Hepatocyte (in vitro differentiated cells): Measurements from ENCODE around the gene SNX20. TPM values are rescaled to one million over a fixed set of nuclear protein-coding genes. Genes with fewer than 3 reads are reported as not detected.

Experiments used
- DNase-seq: peaks from one replicate; pipeline ENCODE4 v3.0.0-alpha.2; 2016; ENCODE audit warnings: low spot score
- H2AFZ ChIP-seq: fragments of 200-600 bp; sonication (generic); 2 replicates; pipeline ENCODE4 v1.6.0; 2016; ENCODE audit warnings: antibody characterized with exemption, mild to moderate bottlenecking
- H3K27ac ChIP-seq: fragments of 200-600 bp; sonication (generic); 2 replicates; pipeline ENCODE4 v1.5.1; 2016; ENCODE audit warnings: mild to moderate bottlenecking
- H3K27me3 ChIP-seq: fragments of 200-600 bp; sonication (generic); 2 replicates; pipeline ENCODE4 v1.6.1; 2016
- H3K36me3 ChIP-seq: fragments of 200-600 bp; sonication (generic); replicated peaks from 2 replicates; pipeline ENCODE4 v1.5.1; 2016; ENCODE audit warnings: low read depth; ENCODE audit not compliant: insufficient read depth
- H3K4me1 ChIP-seq: fragments of 200-600 bp; sonication (generic); 2 replicates; pipeline ENCODE4 v1.5.1; 2016; ENCODE audit warnings: mild to moderate bottlenecking, moderate library complexity; ENCODE audit not compliant: insufficient read depth
- H3K4me2 ChIP-seq: fragments of 200-600 bp; sonication (generic); 2 replicates; pipeline ENCODE4 v1.6.0; 2016
- H3K4me3 ChIP-seq: fragments of 200-600 bp; sonication (generic); 2 replicates; pipeline ENCODE4 v1.5.1; 2016; ENCODE audit warnings: mild to moderate bottlenecking
- H3K79me2 ChIP-seq: fragments of 200-600 bp; sonication (generic); 2 replicates; pipeline ENCODE4 v1.6.0; 2017; ENCODE audit warnings: mild to moderate bottlenecking
- H3K9me2 ChIP-seq: fragments of 200-600 bp; sonication (generic); replicated peaks from 2 replicates; pipeline ENCODE4 v1.6.0; 2017; ENCODE audit warnings: mild to moderate bottlenecking; ENCODE audit not compliant: insufficient read depth
- H3K9me3 ChIP-seq: fragments of 200-600 bp; sonication (generic); 2 replicates; pipeline ENCODE4 v1.5.1; 2016; ENCODE audit warnings: low read depth, mild to moderate bottlenecking
- H4K20me1 ChIP-seq: fragments of 200-600 bp; sonication (generic); 2 replicates; pipeline ENCODE4 v1.6.0; 2016; ENCODE audit warnings: mild to moderate bottlenecking; ENCODE audit not compliant: insufficient read depth, poor library complexity, severe bottlenecking
- CTCF ChIP-seq: fragments of 200-600 bp; sonication (generic); IDR thresholded peaks from 2 replicates; pipeline ENCODE4 v1.5.1; 2016; ENCODE audit warnings: antibody characterized with exemption, mild to moderate bottlenecking; ENCODE audit not compliant: poor library complexity
- EZH2 ChIP-seq: fragments of 200-600 bp; sonication (generic); IDR thresholded peaks from 2 replicates; pipeline ENCODE4 v1.6.1; 2016; ENCODE audit warnings: antibody characterized with exemption, mild to moderate bottlenecking, borderline replicate concordance
- EZH2phosphoT487 ChIP-seq: fragments of 200-600 bp; sonication (generic); IDR thresholded peaks from one replicate; pipeline ENCODE4 v1.6.1; 2018; ENCODE audit warnings: antibody characterized with exemption, mild to moderate bottlenecking, low read depth, moderate library complexity; ENCODE audit not compliant: unreplicated experiment, severe bottlenecking
- WGBS: methylation state at CpG from one replicate; pipeline ENCODE4 v1.1.6; 2016; ENCODE audit warnings: low lambda C conversion rate; ENCODE audit errors: missing lambda C conversion rate; 5-methylcytosine and 5-hydroxymethylcytosine counted together
- polyA plus RNA-seq: library from polyadenylated mRNA; unstranded; fragments of >200 nt; fragmentation: Nextera tagmentation; extraction: Ambion mirVana; gene quantifications from 2 replicates; pipeline ENCODE4 v1.2.1, GENCODE V29; 2016
- total RNA-seq: library from RNA; depleted of rRNA; stranded (reverse); fragments of >200 nt; gene quantifications from 2 replicates; pipeline ENCODE4 v1.2.3, GENCODE V29; 2014

Gene SNX20
- total and polyA plus RNA-seq, 2 experiments from 2014 or later: not detected

GRCh38 chr16:50637716-50638602 is 43.2 kb downstream of the SNX20 start:
- Histone ChIP-seq H3K79me2 (no peaks in the 10 kb centered on the region), H3K27me3 (no peaks in the 10 kb centered on the region), H3K4me2 (no peak overlapping the region), H3K27ac (no peak overlapping the region), H3K9me2 (no peaks in the 10 kb centered on the region), H2AFZ (no peak overlapping the region), H3K36me3 (no peaks in the 10 kb centered on the region), H3K9me3 (no peaks in the 10 kb centered on the region), H4K20me1 (no peaks in the 10 kb centered on the region), H3K4me1 (no peaks in the 10 kb centered on the region), H3K4me3 (no peak overlapping the region)
- 73% methylated on average over 13 of the region's 13 CpGs for WGBS
- TF ChIP-seq CTCF: no peak
- no peak for TF ChIP-seq EZH2phosphoT487
- no peak for TF ChIP-seq EZH2
- no peak for DNase-seq

GRCh38 chr16:50636753-50637374 is 44.2 kb downstream of the SNX20 start:
- no peak overlapping the region for H3K4me3 ChIP-seq
- no peak for DNase-seq
- no peak overlapping the region for H3K4me2 ChIP-seq
- no peaks in the 10 kb centered on the region for H3K79me2 ChIP-seq
- no peaks in the 10 kb centered on the region for H3K9me2 ChIP-seq
- H4K20me1 ChIP-seq: no peaks in the 10 kb centered on the region
- H3K27ac ChIP-seq: no peak overlapping the region
- 92% methylated on average over 10 of the region's 10 CpGs for WGBS
- no peaks in the 10 kb centered on the region for H3K4me1 ChIP-seq
- no peaks in the 10 kb centered on the region for H3K27me3 ChIP-seq
- no peaks in the 10 kb centered on the region for H3K9me3 ChIP-seq
- H2AFZ ChIP-seq: no peak overlapping the region
- TF ChIP-seq EZH2phosphoT487 (no peak), EZH2 (no peak), CTCF (no peak)
- no peaks in the 10 kb centered on the region for H3K36me3 ChIP-seq

GRCh38 chr16:50635505-50636392 is 45.4 kb downstream of the SNX20 start:
- H3K36me3 ChIP-seq: no peaks in the 10 kb centered on the region
- H3K4me1 ChIP-seq: peaks cover 3% of the 10 kb centered on the region
- H3K4me3 ChIP-seq: no peak overlapping the region
- no peak overlapping the region for H3K4me2 ChIP-seq
- H4K20me1 ChIP-seq: no peaks in the 10 kb centered on the region
- 85% methylated on average over 17 of the region's 17 CpGs for WGBS
- no peak for DNase-seq
- TF ChIP-seq EZH2phosphoT487 (no peak), CTCF (no peak), EZH2 (no peak)
- no peaks in the 10 kb centered on the region for H3K9me3 ChIP-seq
- no peaks in the 10 kb centered on the region for H3K27me3 ChIP-seq
- H3K27ac ChIP-seq: no peak overlapping the region
- no peaks in the 10 kb centered on the region for H3K79me2 ChIP-seq
- H2AFZ ChIP-seq: no peak overlapping the region
- no peaks in the 10 kb centered on the region for H3K9me2 ChIP-seq
